Measurements from ENCODE around the gene DDOST. TPM values are rescaled to one million over a fixed set of nuclear protein-coding genes. Genes with fewer than 3 reads are reported as not detected.

Gene DDOST
- total RNA-seq, 4 donors from 2014 or later: 83.4 to 116 (median 110) TPM

DNA sequence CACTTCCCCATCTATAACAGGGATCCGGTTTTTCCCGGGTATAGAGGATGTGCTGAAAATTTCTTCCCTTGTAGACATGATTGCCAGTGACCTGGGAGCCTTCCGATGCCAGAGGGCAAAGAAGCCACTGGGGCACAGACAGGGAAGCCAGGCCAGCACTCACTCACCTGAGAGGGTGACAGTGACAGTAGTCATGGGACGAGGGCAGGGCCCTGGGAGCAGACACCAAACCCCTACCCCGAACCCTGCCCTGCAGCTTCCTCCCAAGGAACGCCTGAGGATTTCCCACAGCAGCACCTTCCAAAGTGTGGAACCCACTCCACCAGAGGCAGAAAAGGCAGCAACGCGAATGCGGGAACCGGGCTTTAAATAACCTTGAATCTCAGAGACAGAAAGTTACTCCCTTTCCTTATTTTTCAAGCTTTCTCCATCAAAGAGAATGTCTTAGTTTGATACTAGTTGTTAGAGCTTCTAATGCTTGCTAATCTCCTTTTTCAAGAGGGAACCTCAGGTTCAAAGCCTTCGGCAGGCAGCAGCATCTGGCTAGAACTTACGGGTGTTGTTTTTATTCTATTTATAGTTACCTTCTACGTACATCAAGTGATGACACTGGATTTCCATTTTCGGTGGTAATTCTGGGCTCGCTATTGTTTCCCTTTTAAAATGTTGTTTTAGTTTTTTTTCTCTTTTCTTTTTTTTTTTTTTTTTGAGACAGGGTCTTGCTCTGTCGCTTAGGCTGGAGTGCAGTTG is 2.8 kb downstream of the DDOST start:
- Histone ChIP-seq H3K9me3 (no peaks in the 10 kb centered on the region), H3K27me3 (no peaks in the 10 kb centered on the region), H3K27ac (peak overlapping the region in 1 of 4 donors; percentile 46), H3K4me3 (no peak overlapping the region), H3K4me1 (peaks cover 0 to 46% (median 6%) of the 10 kb centered on the region in 3 donors), H3K36me3 (peaks cover 0 to 56% of the 10 kb centered on the region in 2 donors)
- ATAC-seq: no peak
- TF ChIP-seq POLR2AphosphoS5 (IDR thresholded peaks at IDR 0.05) (no peak), EP300 (IDR thresholded peaks at IDR 0.05) (no peak), POLR2A (IDR thresholded peaks at IDR 0.05) (no peak)
- TF ChIP-seq, protein P1, sequence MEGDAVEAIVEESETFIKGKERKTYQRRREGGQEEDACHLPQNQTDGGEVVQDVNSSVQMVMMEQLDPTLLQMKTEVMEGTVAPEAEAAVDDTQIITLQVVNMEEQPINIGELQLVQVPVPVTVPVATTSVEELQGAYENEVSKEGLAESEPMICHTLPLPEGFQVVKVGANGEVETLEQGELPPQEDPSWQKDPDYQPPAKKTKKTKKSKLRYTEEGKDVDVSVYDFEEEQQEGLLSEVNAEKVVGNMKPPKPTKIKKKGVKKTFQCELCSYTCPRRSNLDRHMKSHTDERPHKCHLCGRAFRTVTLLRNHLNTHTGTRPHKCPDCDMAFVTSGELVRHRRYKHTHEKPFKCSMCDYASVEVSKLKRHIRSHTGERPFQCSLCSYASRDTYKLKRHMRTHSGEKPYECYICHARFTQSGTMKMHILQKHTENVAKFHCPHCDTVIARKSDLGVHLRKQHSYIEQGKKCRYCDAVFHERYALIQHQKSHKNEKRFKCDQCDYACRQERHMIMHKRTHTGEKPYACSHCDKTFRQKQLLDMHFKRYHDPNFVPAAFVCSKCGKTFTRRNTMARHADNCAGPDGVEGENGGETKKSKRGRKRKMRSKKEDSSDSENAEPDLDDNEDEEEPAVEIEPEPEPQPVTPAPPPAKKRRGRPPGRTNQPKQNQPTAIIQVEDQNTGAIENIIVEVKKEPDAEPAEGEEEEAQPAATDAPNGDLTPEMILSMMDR (IDR thresholded peaks at IDR 0.05): no peak
- 61 to 62% methylated on average over 6 to 9 of the region's 16 CpGs for WGBS, 2 donors (ENCODE audit: low coverage in 1 of 2)

DNA sequence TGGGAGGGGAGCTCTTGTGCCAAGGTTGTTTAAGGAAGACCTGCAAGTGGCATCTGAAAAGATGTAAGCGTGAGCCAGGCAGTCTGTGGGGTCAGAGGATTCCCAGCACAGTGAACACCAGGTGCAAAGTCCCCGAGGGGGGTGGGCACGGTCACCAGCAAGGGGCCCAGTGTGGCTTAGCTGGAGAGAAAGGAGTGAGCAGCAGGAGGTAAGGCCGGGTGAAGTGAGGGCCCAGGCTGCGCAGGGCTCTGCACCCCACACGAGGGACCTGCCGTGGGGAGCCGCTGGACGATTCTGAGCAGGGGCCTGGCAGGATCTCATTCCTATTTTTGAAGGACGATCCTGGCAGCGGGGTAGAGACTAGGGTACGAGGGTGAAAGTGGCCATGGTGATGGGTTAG is 4.1 kb downstream of the DDOST start:
- 77 to 100% methylated on average over 1 to 6 of the region's 12 CpGs for WGBS, 2 donors (ENCODE audit: low coverage in 1 of 2)
- H3K4me1 ChIP-seq: peaks cover 0 to 40% (median 6%) of the 10 kb centered on the region in 3 donors
- H3K4me3 ChIP-seq: no peak overlapping the region
- H3K9me3 ChIP-seq: no peaks in the 10 kb centered on the region
- ATAC-seq: no peak
- H3K36me3 ChIP-seq: peaks cover 0 to 69% of the 10 kb centered on the region in 2 donors
- peak overlapping the region in 1 of 4 donors; percentile 10 for H3K27ac ChIP-seq
- no peaks in the 10 kb centered on the region for H3K27me3 ChIP-seq
- no peak for TF ChIP-seq POLR2A (IDR thresholded peaks at IDR 0.05)
- TF ChIP-seq, protein P1 (IDR thresholded peaks at IDR 0.05): no peak

DNA sequence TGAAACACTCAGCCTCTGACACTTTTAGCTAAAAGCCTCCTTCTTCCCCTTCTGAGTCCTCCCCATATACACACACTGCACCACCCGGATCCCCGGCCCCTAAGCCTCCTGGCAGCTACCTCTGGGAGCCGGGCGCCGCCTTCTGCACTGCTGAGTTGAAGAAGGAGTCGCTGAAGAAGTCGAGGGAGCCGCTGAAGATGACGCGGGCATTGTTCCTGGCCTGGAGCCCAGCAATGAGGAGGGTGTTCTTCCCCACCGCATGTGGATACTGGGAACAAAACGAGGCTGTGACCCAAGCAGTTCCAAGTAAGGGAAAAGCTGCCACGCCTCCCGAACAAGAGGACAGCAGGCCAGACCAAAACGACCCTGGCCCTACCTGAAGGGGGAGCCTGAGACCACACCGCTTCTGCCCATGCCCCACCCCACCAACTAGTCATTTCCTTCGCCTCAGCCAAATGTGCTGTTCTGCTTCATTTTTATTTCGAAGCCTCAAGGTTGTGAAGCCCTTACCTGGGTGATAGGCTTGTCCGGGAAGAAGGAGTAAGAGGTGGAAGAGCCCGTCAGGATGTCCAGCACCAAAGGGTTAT is 7.0 kb downstream of the DDOST start:
- whole genome bisulfite sequencing, 2 donors (ENCODE audit: low coverage in 1 of 2): 83 to 92% methylated on average over 2 to 6 of the region's 20 CpGs
- TF ChIP-seq POLR2AphosphoS5 (IDR thresholded peaks at IDR 0.05) (no peak), EP300 (IDR thresholded peaks at IDR 0.05) (no peak), POLR2A (IDR thresholded peaks at IDR 0.05) (no peak)
- TF ChIP-seq, protein P1 (IDR thresholded peaks at IDR 0.05): no peak
- Histone ChIP-seq H3K27me3 (no peaks in the 10 kb centered on the region), H3K9me3 (no peaks in the 10 kb centered on the region), H3K4me3 (no peak overlapping the region), H3K27ac (peak overlapping the region in 3 of 4 donors; percentile 35 to 46 (median 35)), H3K36me3 (peaks cover 0 to 97% of the 10 kb centered on the region in 2 donors), H3K4me1 (peaks cover 0 to 19% (median 0%) of the 10 kb centered on the region in 3 donors)
- no peak for ATAC-seq

DNA sequence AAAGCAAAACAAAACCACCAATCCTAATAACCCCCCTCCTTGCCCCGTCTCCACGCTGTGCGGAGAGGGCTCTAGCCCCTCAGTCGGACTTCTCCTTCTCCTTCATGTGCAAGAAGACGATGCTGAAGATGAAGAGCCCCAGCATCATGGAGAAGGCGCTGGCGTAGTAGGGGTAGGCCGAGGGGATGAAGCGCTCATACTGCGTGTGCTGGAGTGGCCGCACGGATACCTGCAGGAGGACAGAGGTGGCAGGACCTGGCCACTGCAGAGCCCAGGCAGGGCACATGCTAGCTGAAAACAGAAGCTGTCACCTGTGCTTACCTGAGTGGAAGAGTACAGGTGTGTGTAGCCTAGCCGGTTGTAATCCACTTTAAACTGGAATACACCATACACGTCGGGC is 8.9 kb downstream of the DDOST start:
- TF ChIP-seq, protein P1 (IDR thresholded peaks at IDR 0.05): no peak
- TF ChIP-seq EP300 (IDR thresholded peaks at IDR 0.05): no peak
- no peak for TF ChIP-seq POLR2A (IDR thresholded peaks at IDR 0.05)
- no peak for TF ChIP-seq POLR2AphosphoS5 (IDR thresholded peaks at IDR 0.05)
- H3K4me3 ChIP-seq: no peak overlapping the region
- peaks cover 0 to 2% (median 0%) of the 10 kb centered on the region in 3 donors for H3K4me1 ChIP-seq
- no peak for ATAC-seq
- H3K27me3 ChIP-seq: no peaks in the 10 kb centered on the region
- 89 to 96% methylated on average over 3 to 5 of the region's 15 CpGs for WGBS, 2 donors (ENCODE audit: low coverage in 1 of 2)
- H3K27ac ChIP-seq: no peak overlapping the region
- no peaks in the 10 kb centered on the region for H3K9me3 ChIP-seq
- peaks cover 0 to 100% of the 10 kb centered on the region in 2 donors for H3K36me3 ChIP-seq

DNA sequence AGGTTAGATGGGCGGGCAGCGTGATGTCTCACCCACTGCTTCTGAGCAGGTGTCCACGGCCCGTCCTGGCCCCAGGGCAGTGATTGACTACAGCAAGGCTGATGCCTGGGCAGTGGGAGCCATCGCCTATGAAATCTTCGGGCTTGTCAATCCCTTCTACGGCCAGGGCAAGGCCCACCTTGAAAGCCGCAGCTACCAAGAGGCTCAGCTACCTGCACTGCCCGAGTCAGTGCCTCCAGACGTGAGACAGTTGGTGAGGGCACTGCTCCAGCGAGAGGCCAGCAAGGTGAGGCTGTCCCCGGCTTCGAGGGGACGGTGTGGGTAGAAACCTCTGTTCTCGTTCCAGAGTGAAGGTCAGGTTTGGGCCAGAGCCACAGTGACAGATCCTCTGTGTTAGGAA is 12.2 kb downstream of the DDOST start:
- ATAC-seq: no peak
- WGBS, 2 donors (ENCODE audit: low coverage in 1 of 2): 67 to 100% methylated on average over 1 to 3 of the region's 15 CpGs
- no peak overlapping the region for H3K27ac ChIP-seq

More for the DNA sequence above, 12.2 kb downstream of the DDOST start:
- H3K4me1 ChIP-seq: no peaks in the 10 kb centered on the region
- no peaks in the 10 kb centered on the region for H3K9me3 ChIP-seq
- peaks cover 0 to 99% of the 10 kb centered on the region in 2 donors for H3K36me3 ChIP-seq
- H3K4me3 ChIP-seq: no peak overlapping the region
- no peaks in the 10 kb centered on the region for H3K27me3 ChIP-seq
- TF ChIP-seq POLR2AphosphoS5 (IDR thresholded peaks at IDR 0.05) (no peak), EP300 (IDR thresholded peaks at IDR 0.05) (no peak), POLR2A (IDR thresholded peaks at IDR 0.05) (no peak)
- TF ChIP-seq, protein P1 (IDR thresholded peaks at IDR 0.05): no peak

Measured in gastroesophageal sphincter (tissue), 4 donors.